A549 treated with AZD9567 at 1 μM for 4 hours (cell line): ENCODE data around the gene C10orf143. TPM values are rescaled to one million over a fixed set of nuclear protein-coding genes. Genes with fewer than 3 reads are reported as not detected.

Experiments
- total RNA-seq: library from RNA; stranded (reverse); fragments of 200-300 nt; extraction: Qiagen RNA extraction; gene quantifications from 5 replicates; pipeline ENCODE4 v1.2.3, GENCODE V29; 2022; ENCODE audit not compliant: insufficient read depth

The C10orf143 gene
- total RNA-seq, result 0.83 to 1.4 TPM (median 1.0 TPM) in 4 of 5 replicates, not detected in the other

GRCh38 chr10:130110246-130111112 is at the start of gene C10orf143:
TSS of gene C10orf143 (minus strand) at chr10:130110830. CDS start at chr10:130110772, 58 bp downstream.

GRCh38 chr10:130136226-130137089 is 25.8 kb upstream of the C10orf143 start, which contains the start of gene GLRX3:
TSS of gene GLRX3 (plus strand) at chr10:130136391. CDS start at chr10:130136421, 30 bp downstream.

Other genes starting within 250 kb of the C10orf143 start
- 0.13 to 0.21 TPM (median 0.17 TPM) in 4 of 5 replicates, not detected in the other for gene EBF3, start 146.6 kb downstream of the C10orf143 start, total RNA-seq
- gene GLRX3, start 25.6 kb upstream of the C10orf143 start, total RNA-seq, result 205 to 223 TPM (median 211 TPM) in 5 replicates